NK-92 treated with Interleukin-12 subunit alpha and Interleukin-12 subunit beta, amount 100 ng/mL, for 24 hours (cell line): ENCODE results near the gene ASMTL.
"Not testable (repeated sequence)": the region's sequence is repeated elsewhere in the genome, so short reads cannot be mapped to it uniquely, and the experiment has no call there.

Experiments used
- DNase-seq: peaks from one replicate; lab custom pipeline; 2025; lab: John Stamatoyannopoulos, UW

The ASMTL gene

GRCh38 chrX:1433646-1434357, 18.9 kb downstream of the ASMTL start:
- DNase-seq: no peak

- no peak for DNase-seq
Observed at GRCh38 chrX:1430451-1430850, 22.3 kb downstream of the ASMTL start.

- DNase-seq: no peak
Observed at GRCh38 chrX:1427756-1428155, 25.0 kb downstream of the ASMTL start.

- not testable (repeated sequence) for DNase-seq
Observed at GRCh38 chrX:1426321-1426720, 26.4 kb downstream of the ASMTL start.

GRCh38 chrX:1425381-1425780, 27.3 kb downstream of the ASMTL start:
- DNase-seq: no peak

GRCh38 chrX:1424147-1424851, 28.4 kb downstream of the ASMTL start:
- no peak for DNase-seq

- DNase-seq: no peak
Observed at GRCh38 chrX:1423215-1423614, 29.5 kb downstream of the ASMTL start.

- no peak for DNase-seq
Observed at GRCh38 chrX:1422135-1422465, 30.6 kb downstream of the ASMTL start.

- DNase-seq: no peak
Observed at GRCh38 chrX:1421433-1422134, 31.1 kb downstream of the ASMTL start.

- DNase-seq: no peak
Observed at GRCh38 chrX:1420371-1420770, 32.3 kb downstream of the ASMTL start.

- DNase-seq: no peak
Observed at GRCh38 chrX:1419545-1420355, 33.0 kb downstream of the ASMTL start.

- DNase-seq: no peak
Observed at GRCh38 chrX:1418901-1419544, 33.7 kb downstream of the ASMTL start.

- DNase-seq: no peak
Observed at GRCh38 chrX:1417921-1418771, 34.6 kb downstream of the ASMTL start.

- DNase-seq: no peak
Observed at GRCh38 chrX:1416965-1417760, 35.5 kb downstream of the ASMTL start.

- DNase-seq: no peak
Observed at GRCh38 chrX:1416327-1416784, 36.4 kb downstream of the ASMTL start.

- no peak for DNase-seq
Observed at GRCh38 chrX:1412551-1413161, 40.1 kb downstream of the ASMTL start.

GRCh38 chrX:1411326-1411725, 41.4 kb downstream of the ASMTL start:
- no peak for DNase-seq

GRCh38 chrX:1407035-1407434, 45.7 kb downstream of the ASMTL start:
- DNase-seq: no peak

GRCh38 chrX:1405769-1406168, 46.9 kb downstream of the ASMTL start:
- not testable (repeated sequence) for DNase-seq
